GM23338 (cell line): ENCODE measurements around the gene CNTN1.

Source experiments
- EZH2 ChIP-seq: fragments of 200-600 bp; sonication (generic); IDR thresholded peaks from one replicate; pipeline ENCODE4 v1.8.0; 2017; ENCODE audit warnings: antibody characterized with exemption, mild to moderate bottlenecking, low read depth; ENCODE audit not compliant: unreplicated experiment
- EZH2phosphoT487 ChIP-seq: fragments of 200-600 bp; sonication (generic); IDR thresholded peaks from one replicate; pipeline ENCODE4 v1.8.1; 2018; ENCODE audit warnings: antibody characterized with exemption; ENCODE audit not compliant: unreplicated experiment
- ZNF114 ChIP-seq: fragments of 250-450 bp; sonication (Bioruptor Pico); IDR thresholded peaks from 2 replicates; pipeline ENCODE4 v1.5.0; 2020; ENCODE audit warnings: mild to moderate bottlenecking, moderate library complexity
- TF ChIP-seq, protein P1 (sequence below), 2 experiments: fragments of 200-600 bp in 1 of 2; sonication (generic) in 1 of 2; conservative IDR thresholded peaks; 2 replicates each; pipeline versions ENCODE4 v1.5.1 to v1.6.1; 2016 to 2017; ENCODE audit warnings: antibody characterized with exemption in 2 of 2, low read depth in 2 of 2, mild to moderate bottlenecking in 2 of 2, moderate library complexity in 1 of 2

- TF ChIP-seq, protein P1, sequence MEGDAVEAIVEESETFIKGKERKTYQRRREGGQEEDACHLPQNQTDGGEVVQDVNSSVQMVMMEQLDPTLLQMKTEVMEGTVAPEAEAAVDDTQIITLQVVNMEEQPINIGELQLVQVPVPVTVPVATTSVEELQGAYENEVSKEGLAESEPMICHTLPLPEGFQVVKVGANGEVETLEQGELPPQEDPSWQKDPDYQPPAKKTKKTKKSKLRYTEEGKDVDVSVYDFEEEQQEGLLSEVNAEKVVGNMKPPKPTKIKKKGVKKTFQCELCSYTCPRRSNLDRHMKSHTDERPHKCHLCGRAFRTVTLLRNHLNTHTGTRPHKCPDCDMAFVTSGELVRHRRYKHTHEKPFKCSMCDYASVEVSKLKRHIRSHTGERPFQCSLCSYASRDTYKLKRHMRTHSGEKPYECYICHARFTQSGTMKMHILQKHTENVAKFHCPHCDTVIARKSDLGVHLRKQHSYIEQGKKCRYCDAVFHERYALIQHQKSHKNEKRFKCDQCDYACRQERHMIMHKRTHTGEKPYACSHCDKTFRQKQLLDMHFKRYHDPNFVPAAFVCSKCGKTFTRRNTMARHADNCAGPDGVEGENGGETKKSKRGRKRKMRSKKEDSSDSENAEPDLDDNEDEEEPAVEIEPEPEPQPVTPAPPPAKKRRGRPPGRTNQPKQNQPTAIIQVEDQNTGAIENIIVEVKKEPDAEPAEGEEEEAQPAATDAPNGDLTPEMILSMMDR (conservative IDR thresholded peaks at IDR 0.05; ENCODE audit: low read depth in 2 of 2) = no peak
- TF ChIP-seq ZNF114 (CRISPR knock-in tag) = no peak
- no peak for TF ChIP-seq EZH2phosphoT487
- no peak for TF ChIP-seq EZH2
Measured at GRCh38 chr12:40999210-40999609, 307.0 kb downstream of the CNTN1 start.
